GM12891 (cell line): Measurements from ENCODE around the gene DENND1A.
A peak's percentile ranks its signal among the peaks of the same experiment; 100 is the strongest.

Experiments used
- DNase-seq: peaks from one replicate; pipeline ENCODE4 v3.0.0; 2011; ENCODE audit warnings: low spot score; ENCODE audit not compliant: insufficient read length
- FAIRE-seq: peaks from 2 replicates; lab custom pipeline; 2011; peaks lifted over from hg19 to GRCh38; lab: Jason Lieb, UNC
- PAX5 ChIP-seq: IDR thresholded peaks from 2 replicates; pipeline ENCODE4 v1.6.1; 2011; ENCODE audit warnings: low read length, moderate library complexity, mild to moderate bottlenecking; ENCODE audit not compliant: insufficient read depth, severe bottlenecking
- POLR2A ChIP-seq: IDR thresholded peaks from 2 replicates; pipeline ENCODE4 v1.6.1; 2011; ENCODE audit warnings: low read depth, low read length, control low read depth
- POLR2AphosphoS5 ChIP-seq: IDR thresholded peaks from 2 replicates; pipeline ENCODE4 v1.6.1; 2011; ENCODE audit warnings: low read depth, low read length, control low read depth
- POU2F2 ChIP-seq: IDR thresholded peaks from 2 replicates; pipeline ENCODE4 v1.6.1; 2011; ENCODE audit warnings: low read depth, mild to moderate bottlenecking, control low read depth, low read length, moderate library complexity
- SPI1 ChIP-seq: IDR thresholded peaks from 2 replicates; pipeline ENCODE4 v1.6.1; 2011; ENCODE audit warnings: low read depth, low read length, control low read depth
- TAF1 ChIP-seq: IDR thresholded peaks from 2 replicates; pipeline ENCODE4 v1.6.1; 2011; ENCODE audit warnings: low read depth, low read length, control low read depth

The DENND1A gene

GRCh38 chr9:123347289-123348060 lies 582.5 kb downstream of the DENND1A start:
- no peak for TF ChIP-seq TAF1
- no peak for TF ChIP-seq POLR2A
- TF ChIP-seq SPI1: no peak
- TF ChIP-seq PAX5: no peak
- no peak for TF ChIP-seq POU2F2
- TF ChIP-seq POLR2AphosphoS5: no peak
- FAIRE-seq (no peak), DNase-seq (no peak)

- TF ChIP-seq PAX5: no peak
- no peak for TF ChIP-seq SPI1
- TF ChIP-seq TAF1: no peak
- no peak for TF ChIP-seq POU2F2
- TF ChIP-seq POLR2A: no peak
- TF ChIP-seq POLR2AphosphoS5: no peak
- FAIRE-seq: peak; percentile 92
- no peak for DNase-seq
Observed at GRCh38 chr9:123346826-123347225, 583.1 kb downstream of the DENND1A start.

- FAIRE-seq: no peak
- TF ChIP-seq POU2F2 (no peak), POLR2A (no peak), SPI1 (no peak), POLR2AphosphoS5 (no peak), PAX5 (no peak), TAF1 (no peak)
- DNase-seq: no peak
Observed at GRCh38 chr9:123346026-123346425, 583.9 kb downstream of the DENND1A start.

- no peak for FAIRE-seq
- DNase-seq: no peak
- TF ChIP-seq POLR2A (no peak), PAX5 (no peak), TAF1 (no peak), SPI1 (no peak), POU2F2 (no peak), POLR2AphosphoS5 (no peak)
Observed at GRCh38 chr9:123345567-123345955, 584.4 kb downstream of the DENND1A start.

GRCh38 chr9:123344192-123344949 lies 585.6 kb downstream of the DENND1A start:
- no peak for TF ChIP-seq PAX5
- TF ChIP-seq TAF1: no peak
- peak; percentile 92 for TF ChIP-seq SPI1
- TF ChIP-seq POLR2A: no peak
- FAIRE-seq (peak; percentile 57), DNase-seq (no peak)

GRCh38 chr9:123343443-123344191 lies 586.3 kb downstream of the DENND1A start:
- TF ChIP-seq PAX5 (peak; percentile 7), POLR2A (peak; percentile 80), POU2F2 (no peak), TAF1 (peak; percentile 83), SPI1 (peak; percentile 91), POLR2AphosphoS5 (peak; percentile 68; the same call in 1 of the 2 replicates)
- no peak for DNase-seq
- FAIRE-seq: peak; percentile 72

- TF ChIP-seq TAF1: no peak
- TF ChIP-seq POLR2AphosphoS5: no peak
- no peak for TF ChIP-seq SPI1
- TF ChIP-seq POU2F2: no peak
Observed at GRCh38 chr9:123342247-123342646, 587.7 kb downstream of the DENND1A start.

GRCh38 chr9:123341816-123342215 lies 588.1 kb downstream of the DENND1A start:
- TF ChIP-seq POLR2AphosphoS5 (no peak), SPI1 (no peak), POU2F2 (no peak), TAF1 (no peak), POLR2A (no peak), PAX5 (no peak)
- DNase-seq: no peak
- no peak for FAIRE-seq

More at GRCh38 chr9:123342247-123342646, 587.7 kb downstream of the DENND1A start:
- no peak for FAIRE-seq
- no peak for DNase-seq
